GM13977 (cell line): ENCODE measurements around the gene C2.

Source experiments
- DNase-seq: peaks from one replicate; pipeline ENCODE4 v3.0.0; 2012; ENCODE audit warnings: low spot score
- in situ Hi-C: fragments of 300-500 bp; cut with MboI; formaldehyde crosslinking; loops from one replicate; pipeline ENCODE4 v1.12.0; 2022; ENCODE audit warnings: low sequenced_read_pairs, low pct_unique_long_range_greater_than_20kb, mixed read lengths, inconsistent platforms; ENCODE audit not compliant: unreplicated experiment
- TF ChIP-seq, protein P1 (sequence below): IDR thresholded peaks from 2 replicates; pipeline ENCODE4 v1.5.1; 2012; ENCODE audit warnings: mild to moderate bottlenecking, control low read depth; ENCODE audit not compliant: insufficient read depth; ENCODE audit errors: extremely low read depth, missing control alignments

The C2 gene

DNA sequence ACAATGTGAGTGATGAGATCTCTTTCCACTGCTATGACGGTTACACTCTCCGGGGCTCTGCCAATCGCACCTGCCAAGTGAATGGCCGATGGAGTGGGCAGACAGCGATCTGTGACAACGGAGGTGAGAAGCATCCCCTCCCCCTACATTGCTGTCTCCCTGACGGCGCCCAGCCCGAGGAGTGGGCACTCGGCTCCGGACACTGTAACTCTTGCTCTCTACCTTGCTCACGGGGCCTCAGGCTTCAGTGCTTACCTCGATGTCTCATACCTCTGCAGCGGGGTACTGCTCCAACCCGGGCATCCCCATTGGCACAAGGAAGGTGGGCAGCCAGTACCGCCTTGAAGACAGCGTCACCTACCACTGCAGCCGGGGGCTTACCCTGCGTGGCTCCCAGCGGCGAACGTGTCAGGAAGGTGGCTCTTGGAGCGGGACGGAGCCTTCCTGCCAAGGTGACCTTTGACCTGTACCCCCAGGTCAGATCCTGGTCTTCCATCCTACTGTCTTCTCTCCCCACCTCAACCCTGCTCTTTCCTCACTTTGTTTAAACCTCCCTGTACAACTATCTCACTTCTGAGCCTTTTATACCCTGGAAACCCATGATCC, 19.7 kb downstream of the C2 start:
- in situ Hi-C loops, result no loop called here
- TF ChIP-seq, protein P1, sequence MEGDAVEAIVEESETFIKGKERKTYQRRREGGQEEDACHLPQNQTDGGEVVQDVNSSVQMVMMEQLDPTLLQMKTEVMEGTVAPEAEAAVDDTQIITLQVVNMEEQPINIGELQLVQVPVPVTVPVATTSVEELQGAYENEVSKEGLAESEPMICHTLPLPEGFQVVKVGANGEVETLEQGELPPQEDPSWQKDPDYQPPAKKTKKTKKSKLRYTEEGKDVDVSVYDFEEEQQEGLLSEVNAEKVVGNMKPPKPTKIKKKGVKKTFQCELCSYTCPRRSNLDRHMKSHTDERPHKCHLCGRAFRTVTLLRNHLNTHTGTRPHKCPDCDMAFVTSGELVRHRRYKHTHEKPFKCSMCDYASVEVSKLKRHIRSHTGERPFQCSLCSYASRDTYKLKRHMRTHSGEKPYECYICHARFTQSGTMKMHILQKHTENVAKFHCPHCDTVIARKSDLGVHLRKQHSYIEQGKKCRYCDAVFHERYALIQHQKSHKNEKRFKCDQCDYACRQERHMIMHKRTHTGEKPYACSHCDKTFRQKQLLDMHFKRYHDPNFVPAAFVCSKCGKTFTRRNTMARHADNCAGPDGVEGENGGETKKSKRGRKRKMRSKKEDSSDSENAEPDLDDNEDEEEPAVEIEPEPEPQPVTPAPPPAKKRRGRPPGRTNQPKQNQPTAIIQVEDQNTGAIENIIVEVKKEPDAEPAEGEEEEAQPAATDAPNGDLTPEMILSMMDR, result no peak
- no peak for DNase-seq

DNA sequence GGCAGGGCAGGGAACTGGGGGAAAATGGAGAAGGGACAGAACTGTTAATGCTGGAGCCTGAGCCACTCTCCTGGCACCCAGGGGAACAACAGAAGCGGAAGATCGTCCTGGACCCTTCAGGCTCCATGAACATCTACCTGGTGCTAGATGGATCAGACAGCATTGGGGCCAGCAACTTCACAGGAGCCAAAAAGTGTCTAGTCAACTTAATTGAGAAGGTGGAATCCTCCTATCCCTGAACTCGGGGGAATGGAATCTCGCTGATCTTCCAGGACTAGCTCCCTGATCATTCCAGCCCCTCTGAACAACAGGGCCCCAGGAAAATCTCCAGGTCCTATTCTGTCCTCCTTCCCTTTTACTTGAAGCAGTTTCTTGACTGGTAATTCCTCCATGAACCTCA, 20.3 kb downstream of the C2 start:
- in situ Hi-C loops, result no loop called here

DNA sequence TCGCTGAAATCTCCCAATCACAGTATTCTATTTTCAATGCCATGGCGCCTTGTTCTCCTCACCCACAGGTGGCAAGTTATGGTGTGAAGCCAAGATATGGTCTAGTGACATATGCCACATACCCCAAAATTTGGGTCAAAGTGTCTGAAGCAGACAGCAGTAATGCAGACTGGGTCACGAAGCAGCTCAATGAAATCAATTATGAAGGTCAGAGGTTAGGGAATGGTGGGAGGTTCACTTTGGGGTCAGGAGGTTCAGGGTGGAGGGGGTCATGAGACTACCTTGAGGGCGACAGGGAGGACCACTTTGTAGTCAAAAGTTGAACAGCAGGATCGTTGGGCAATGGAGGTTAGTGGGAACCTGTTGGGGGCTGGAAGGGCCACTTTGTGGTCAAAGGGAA, 20.8 kb downstream of the C2 start:
- DNase-seq, result no peak
- in situ Hi-C loops, result no loop called here
- TF ChIP-seq, protein P1, result no peak

More for the DNA sequence above, 20.3 kb downstream of the C2 start:
- no peak for DNase-seq
- TF ChIP-seq, protein P1, result no peak

DNA sequence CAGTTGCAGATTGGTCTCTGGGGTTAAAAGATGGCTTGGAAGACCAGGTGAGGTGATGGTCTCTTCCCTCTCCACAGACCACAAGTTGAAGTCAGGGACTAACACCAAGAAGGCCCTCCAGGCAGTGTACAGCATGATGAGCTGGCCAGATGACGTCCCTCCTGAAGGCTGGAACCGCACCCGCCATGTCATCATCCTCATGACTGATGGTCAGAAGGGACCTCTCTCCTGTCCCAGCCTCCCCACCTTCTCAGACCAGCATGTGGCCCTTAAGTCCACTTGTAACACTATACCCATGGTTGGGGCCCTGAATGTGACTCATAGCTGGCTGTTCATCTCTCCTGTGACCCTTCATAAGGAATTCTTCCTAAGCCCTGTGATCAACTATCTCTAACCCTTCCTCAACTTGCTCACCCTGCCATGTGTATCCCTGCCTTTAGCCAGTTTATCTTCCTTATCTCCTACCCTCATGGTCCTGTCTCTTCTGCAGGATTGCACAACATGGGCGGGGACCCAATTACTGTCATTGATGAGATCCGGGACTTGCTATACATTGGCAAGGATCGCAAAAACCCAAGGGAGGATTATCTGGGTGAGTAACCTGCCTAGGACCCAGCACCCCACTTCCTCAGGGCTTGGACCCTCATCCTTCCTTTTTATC, 21.4 kb downstream of the C2 start:
- TF ChIP-seq, protein P1, result no peak
- DNase-seq, result no peak
- in situ Hi-C loops, result no loop called here

DNA sequence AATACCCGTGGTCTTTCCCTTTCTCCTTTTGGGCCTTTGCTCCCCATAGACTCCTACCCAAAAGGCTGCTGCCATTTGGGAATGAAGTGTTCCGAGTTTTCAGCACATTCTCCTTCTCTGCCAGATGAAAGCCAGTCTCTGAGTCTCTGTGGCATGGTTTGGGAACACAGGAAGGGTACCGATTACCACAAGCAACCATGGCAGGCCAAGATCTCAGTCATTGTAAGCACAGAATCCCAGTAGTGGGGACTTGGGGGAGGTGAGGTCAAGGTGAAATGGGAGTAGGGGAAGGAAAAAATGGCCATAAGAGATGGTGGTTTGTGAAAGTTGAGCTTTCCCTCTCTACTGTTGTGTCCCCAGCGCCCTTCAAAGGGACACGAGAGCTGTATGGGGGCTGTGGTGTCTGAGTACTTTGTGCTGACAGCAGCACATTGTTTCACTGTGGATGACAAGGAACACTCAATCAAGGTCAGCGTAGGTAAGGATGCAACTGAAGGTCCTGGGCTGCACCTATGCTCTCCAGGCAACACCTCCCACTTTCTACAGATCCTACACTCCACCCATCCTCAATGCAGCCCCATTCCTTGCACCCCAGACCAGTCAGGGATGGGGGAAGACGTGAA, 22.5 kb downstream of the C2 start:
- DNase-seq, result no peak
- TF ChIP-seq, protein P1, result no peak
- in situ Hi-C loops, result no loop called here

DNA sequence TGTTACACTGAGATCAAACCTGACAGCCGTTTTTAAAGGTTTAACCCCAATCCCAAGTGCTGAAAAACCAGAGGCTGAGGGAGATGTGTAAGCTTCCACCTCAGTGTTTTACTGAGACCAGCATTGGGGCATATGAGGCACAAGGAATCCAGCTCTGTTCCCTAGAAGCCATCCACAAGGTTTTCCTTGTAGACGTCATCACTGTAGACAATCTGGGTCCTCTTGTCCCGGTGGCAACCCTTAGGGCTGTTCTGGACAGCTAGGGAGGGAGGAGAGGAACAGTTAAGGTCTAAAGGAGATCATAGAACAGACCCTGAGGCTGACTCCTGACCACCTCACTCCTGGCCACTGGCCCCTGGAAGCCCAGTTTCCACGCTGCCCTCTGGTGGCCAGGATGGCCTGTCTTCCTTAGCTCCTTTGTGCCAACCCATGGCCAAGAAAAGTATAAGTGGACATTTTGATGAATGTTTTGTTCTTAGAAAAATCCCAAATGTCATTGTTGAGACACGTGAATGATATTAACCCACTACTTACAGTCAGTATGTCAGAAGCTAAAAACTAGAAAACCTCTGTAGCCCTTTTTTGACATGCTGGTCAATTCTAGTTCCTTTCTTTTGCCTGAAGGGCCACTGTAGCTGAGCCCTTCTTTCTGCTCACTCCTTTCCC, 24.8 kb downstream of the C2 start:
- in situ Hi-C loops, result no loop called here
- TF ChIP-seq, protein P1, result peak; percentile 69
- no peak for DNase-seq
